Astrocyte of the cerebellum (primary cell): ENCODE results near the gene ECT2L.

ENCODE experiments used
- DNase-seq: peaks from one replicate; pipeline ENCODE4 v3.0.0-alpha.2; 2011; ENCODE audit warnings: low read depth
- H3K4me3 ChIP-seq: 2 replicates; pipeline ENCODE4 v1.5.1; 2011; ENCODE audit warnings: mild to moderate bottlenecking, low read depth, low read length, moderate library complexity
- CTCF ChIP-seq: IDR thresholded peaks from 2 replicates; pipeline ENCODE4 v1.5.1; 2012; ENCODE audit warnings: low read length, low read depth, moderate library complexity, mild to moderate bottlenecking; ENCODE audit errors: missing control alignments
- in situ Hi-C: cut with HindIII; loops from 2 replicates; pipeline ENCODE4 v1.10.0; 2017; ENCODE audit warnings: low sequenced_read_pairs

The ECT2L gene

GRCh38 chr6:138891255-138891986 is 95.5 kb downstream of the ECT2L start:
- DNase-seq: no peak
- in situ Hi-C loops: no loop called here
- no peak overlapping the region for H3K4me3 ChIP-seq
- TF ChIP-seq CTCF: no peak

- no peak overlapping the region for H3K4me3 ChIP-seq
- in situ Hi-C loops: no loop called here
- no peak for DNase-seq
- TF ChIP-seq CTCF: no peak
Observed at GRCh38 chr6:138896104-138896756, 100.3 kb downstream of the ECT2L start.

- DNase-seq: no peak
- TF ChIP-seq CTCF: no peak
- no peak overlapping the region for H3K4me3 ChIP-seq
- in situ Hi-C loops: no loop called here
Observed at GRCh38 chr6:138897031-138897430, 101.1 kb downstream of the ECT2L start.

GRCh38 chr6:138907167-138907566 is 111.3 kb downstream of the ECT2L start:
- in situ Hi-C loops: no loop called here

GRCh38 chr6:138909511-138909910 is 113.6 kb downstream of the ECT2L start:
- no peak for TF ChIP-seq CTCF
- in situ Hi-C loops: no loop called here
- no peak for DNase-seq
- H3K4me3 ChIP-seq: no peak overlapping the region

More at GRCh38 chr6:138907167-138907566, 111.3 kb downstream of the ECT2L start:
- DNase-seq: no peak
- no peak overlapping the region for H3K4me3 ChIP-seq
- TF ChIP-seq CTCF: no peak

- TF ChIP-seq CTCF: no peak
- in situ Hi-C loops: no loop called here
- H3K4me3 ChIP-seq: no peak overlapping the region
- DNase-seq: no peak
Observed at GRCh38 chr6:138909975-138910374, 114.1 kb downstream of the ECT2L start.
